COLO829 (cell line): Measurements from ENCODE around the gene CDK14.

ENCODE experiments used
- DNase-seq: peaks from one replicate; pipeline ENCODE4 v3.0.0; 2012; ENCODE audit warnings: low spot score

The CDK14 gene

DNA sequence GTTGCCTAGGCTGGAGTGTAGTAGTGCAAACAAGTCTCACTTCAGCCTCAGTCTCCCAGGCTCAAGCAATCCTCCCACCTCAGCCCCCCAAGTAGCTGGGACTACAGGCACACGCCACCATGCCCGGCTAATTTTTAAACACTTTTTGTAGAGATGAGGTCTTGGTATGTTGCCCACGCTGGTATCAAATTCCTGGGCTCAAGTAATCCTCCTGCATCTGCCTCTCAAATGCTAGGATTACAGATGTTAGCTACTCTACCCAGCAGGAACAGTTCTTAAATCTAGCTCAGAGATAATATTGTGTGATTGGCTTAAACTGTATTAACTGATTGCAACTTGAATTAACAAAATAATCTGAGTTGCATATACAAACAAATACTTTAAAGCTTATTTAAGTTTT, 82.9 kb downstream of the CDK14 start:
- no peak for DNase-seq

DNA sequence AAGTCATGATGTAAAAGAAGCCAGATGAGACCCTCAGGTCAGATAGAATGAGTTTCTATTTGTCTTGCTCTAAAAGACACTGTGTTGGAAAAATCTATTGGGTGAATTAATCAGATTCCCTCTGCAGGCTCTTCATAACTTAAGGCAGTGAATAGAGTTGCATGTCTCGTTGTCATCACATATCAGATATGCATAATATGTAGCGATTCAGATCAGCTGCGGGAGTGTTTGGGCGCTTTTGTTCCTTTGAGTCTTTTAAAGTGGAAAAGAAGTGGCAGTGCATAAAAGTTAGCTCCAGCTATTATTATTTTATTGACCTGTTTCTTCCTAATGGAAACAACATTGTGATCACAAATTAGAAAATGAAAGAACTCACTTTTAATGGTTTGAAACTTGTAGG, 84.4 kb downstream of the CDK14 start:
- no peak for DNase-seq

DNA sequence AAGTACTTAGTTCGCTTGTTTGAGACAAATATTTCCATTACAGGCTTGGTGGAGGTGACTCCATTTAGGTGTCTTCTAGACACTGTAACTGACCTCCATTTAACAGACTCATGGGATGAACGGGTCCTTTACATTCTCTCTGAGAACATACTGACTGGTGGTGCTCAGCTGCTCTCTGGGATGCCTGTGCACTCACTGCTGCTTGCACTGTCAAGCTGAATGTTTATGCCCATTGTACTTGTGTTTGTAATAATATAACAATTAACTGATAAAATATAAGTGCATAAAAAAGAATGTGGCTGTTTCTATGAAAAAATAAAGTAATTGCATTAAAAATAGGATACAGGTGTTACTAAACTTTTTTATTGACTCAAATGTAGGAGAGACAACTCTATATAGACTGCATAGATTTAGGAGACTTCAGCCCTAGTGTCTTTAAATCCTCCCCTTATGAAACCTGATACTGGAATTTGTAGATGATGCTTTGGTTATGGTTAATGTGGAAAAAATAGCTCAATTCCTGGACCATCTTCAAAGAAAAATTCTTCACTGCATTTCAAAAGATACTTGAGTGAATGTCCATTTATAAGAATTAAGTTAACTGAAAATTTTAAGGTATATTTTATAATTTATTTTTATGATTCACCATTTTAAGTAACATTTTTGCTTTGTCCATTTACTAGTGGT, 85.4 kb downstream of the CDK14 start:
- DNase-seq = peak; percentile 32

DNA sequence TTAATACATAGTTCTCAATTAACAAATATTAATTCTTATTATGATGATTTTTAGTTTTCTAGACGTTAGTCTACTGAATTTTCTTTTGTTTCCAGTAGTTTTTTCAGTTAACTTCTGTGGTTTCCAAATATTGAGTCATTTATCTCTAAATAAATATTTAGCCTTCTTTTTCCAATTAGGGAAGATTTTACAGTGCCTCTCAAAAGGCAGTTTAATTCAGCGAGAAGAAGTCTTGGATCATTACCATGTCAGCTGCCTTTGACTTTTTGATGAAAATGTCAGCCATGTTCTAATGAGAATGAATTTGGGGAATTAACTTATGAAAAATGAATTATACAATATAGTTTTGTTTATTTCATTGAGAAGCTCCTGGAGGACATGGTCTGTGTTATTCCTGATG, 90.0 kb downstream of the CDK14 start:
- DNase-seq = no peak

DNA sequence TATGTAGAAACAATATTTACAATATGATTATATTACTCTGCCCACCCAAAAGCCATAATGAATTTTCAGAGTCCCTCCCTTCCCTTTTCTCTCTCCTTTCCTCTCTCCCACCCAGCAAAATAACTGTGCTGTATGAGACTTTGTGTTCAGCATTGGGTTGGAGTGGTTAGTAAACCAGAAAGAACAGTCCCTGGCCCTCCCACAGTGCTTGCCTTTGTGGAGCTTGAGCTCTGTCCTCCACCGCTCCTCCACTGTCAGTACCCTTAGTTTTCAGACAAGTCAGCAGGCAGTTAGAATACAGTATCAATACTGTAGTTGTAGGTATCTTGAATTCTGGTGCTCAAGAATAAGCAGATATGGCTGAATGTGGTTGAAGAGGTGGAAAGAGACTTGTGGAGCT, 92.7 kb downstream of the CDK14 start:
- no peak for DNase-seq

DNA sequence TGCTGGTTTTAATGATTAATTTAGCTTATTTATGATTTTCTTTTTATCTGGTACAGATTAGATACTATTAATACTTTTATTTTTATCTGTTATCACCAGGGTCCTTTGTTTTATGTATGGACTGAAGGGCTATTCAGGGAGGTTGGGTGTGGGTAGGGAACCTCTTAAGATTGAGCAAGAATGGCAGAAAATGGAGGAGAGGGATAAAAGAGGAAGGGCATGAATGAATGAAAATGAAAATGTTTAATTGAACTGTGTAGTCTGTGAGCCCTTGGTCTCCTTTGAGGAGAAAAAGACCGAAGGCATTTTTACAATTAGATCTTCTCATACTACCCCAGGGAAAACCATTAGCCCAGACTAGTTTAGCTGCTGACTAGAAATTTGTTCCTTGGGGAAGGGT, 93.1 kb downstream of the CDK14 start:
- no peak for DNase-seq

DNA sequence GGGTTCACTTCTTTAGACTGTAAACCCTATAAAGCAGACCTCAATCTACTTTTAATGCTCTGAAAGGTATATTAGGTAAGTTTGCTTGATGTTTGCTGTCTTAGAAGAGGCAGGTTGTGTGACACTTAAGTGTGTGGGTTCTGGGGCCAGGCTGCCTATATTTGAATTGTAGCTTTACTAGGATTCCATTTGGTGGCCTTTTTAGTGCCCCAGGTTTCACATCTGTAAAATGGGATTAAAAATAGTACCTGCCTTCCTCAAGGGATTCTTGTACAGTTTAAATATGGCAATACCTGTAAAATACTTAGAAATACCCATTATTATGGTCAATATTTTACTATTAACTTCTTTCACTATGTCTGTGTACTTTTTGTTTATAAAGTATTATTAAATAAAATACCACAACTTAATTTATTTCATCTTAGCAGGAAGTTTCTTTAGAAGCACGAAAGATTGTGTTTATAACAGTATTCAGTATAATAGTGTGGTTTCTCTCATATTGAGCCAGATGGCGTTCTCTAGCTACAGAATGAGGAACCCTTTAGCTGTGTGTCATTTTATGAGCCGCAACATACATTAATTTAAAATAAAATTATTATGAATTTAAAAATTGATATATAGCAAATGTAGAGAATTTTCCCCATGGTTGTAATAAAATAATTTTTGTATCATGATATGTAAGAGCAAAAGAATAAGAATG, 94.2 kb downstream of the CDK14 start:
- DNase-seq = no peak

DNA sequence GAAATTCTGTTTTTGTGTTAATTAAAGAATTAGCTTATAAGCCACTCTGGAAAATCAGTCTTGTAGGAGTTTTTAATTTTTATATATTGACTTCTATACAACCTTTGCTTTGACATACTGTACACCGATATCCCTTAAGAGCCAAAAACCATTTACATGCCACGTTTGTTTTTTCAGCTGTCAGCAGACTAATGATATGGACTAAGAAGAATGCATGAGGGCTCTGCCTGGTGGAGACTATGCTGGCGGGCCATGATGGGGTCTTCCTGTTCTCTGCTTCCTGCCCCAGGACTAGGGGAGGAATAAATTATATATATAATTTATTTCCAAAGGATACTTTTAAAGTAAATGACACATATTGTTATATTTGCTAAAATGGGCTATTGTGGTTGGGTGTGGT, 96.3 kb downstream of the CDK14 start:
- no peak for DNase-seq

DNA sequence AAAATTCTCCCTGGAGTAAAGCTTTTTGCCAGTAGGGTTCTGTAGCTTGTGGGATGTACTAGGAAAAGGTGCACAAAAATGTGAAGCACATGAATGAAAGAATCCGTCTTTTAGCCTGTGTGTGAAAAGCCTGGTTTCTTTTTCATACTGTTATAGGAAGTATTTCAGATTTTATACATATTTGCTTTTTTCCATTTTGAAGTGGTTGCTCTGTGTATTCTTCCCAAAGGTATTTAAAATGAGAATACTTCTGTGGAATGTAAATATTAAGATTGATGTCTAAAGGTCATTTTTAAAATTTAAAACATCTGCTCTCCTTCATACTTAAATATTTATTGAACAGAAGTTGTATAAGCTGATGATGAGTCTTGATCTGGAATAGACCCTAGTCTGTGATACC, 96.8 kb downstream of the CDK14 start:
- DNase-seq = no peak

DNA sequence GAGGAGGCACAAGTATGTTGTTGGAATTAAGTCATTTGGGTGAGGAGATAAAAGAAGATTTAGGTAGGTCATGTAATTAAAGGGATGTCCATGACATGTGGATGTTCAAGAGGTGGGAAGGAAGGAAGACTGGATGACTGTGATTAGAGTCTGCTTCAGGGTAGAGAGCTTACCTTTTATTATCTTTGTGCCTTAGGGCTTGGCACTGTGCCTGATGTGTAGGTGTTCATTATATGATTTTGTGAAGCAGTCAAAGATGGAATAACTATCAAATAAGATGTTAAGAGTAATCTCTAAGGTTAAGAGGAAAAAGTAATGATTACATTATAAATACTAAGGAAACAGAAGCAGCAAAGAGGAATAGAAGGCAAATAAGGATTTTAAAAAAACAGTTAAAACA, 97.8 kb downstream of the CDK14 start:
- DNase-seq = no peak

DNA sequence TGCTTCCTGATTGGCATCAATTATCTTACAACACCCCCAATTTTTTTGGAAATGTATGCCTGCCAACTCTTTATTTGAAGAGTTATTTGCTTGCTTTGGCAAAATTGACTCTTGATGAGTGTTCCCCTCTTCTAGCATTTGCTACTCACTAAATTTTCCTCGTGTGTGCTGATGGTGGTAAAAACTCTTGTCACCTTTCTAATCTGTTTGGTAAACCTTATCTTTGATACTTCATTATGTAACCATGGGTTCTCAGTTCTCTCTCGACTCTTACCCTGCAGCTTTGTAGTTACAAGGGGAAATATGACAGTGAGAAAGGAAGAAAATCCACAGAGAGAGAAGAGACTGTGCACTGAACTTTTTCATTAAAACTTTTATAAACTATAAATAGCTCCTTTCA, 102.5 kb downstream of the CDK14 start:
- no peak for DNase-seq

DNA sequence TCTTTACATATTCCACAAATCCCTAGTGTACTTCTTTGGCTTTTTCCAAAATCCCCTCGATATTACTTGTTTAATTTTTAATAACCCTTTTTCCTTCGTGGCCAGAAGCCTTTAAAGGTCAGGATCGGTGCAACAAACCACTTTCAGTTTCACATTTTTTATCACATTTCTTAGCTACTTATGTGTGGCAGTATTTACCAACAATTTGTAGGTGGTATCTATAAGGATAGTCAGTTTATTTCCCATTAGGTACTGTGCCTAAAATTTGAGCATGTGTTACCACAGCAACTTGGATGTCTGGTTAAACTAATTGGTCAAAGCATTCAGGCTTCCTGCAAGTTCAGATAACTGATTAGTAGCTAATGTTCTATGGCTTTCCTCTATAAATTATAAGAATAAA, 104.9 kb downstream of the CDK14 start:
- DNase-seq = no peak

DNA sequence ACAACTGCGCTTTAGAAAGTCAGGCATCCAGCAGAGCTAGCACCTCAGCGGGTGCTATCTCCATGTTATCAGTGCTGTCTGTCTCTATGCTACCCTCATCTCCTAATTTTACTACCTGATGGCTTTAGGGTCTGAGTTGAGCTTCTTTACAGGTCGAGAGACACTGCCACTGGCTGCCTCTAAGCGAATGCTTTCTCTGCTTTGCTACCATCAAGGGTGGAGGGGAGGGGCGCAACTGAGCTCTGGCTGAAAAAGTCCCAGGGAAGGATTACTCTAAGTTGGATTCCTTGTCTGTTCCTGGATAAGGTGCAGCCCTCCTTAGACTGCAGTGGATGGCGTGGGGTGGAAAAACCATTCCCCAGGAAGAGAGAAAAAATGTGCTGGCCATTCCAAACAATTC, 105.7 kb downstream of the CDK14 start:
- DNase-seq = no peak

DNA sequence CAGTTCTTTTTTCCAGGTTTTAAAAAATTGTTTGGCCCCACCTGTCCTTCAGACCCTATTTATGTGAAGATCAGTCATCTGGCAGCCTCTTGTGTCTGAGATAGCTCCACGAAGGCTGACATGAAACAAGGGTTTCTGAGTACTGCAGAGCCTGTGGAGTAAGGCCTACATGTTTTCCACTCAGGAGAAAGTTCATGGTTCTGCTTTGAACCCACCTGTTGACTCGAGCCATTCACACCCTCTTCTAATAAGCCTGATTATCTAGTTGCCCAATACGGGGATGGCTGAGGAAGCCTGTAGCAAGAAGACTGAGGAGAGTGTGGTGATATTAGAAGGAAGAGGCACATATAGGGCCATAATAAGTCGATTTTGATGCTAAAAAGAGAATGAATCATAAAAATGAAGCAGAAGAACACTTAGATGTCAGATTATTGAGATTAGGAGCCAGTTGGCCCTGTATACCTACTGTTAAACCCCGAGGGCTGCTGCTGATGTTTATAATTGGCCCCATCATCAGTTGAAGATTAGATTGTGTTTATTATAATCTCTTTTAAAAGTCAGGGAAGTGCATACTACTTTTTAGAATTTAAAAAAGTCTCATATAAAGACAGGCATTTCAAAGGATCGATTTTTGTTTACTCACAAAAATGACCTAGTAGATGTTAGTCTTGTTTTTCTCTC, 109.4 kb downstream of the CDK14 start:
- no peak for DNase-seq

DNA sequence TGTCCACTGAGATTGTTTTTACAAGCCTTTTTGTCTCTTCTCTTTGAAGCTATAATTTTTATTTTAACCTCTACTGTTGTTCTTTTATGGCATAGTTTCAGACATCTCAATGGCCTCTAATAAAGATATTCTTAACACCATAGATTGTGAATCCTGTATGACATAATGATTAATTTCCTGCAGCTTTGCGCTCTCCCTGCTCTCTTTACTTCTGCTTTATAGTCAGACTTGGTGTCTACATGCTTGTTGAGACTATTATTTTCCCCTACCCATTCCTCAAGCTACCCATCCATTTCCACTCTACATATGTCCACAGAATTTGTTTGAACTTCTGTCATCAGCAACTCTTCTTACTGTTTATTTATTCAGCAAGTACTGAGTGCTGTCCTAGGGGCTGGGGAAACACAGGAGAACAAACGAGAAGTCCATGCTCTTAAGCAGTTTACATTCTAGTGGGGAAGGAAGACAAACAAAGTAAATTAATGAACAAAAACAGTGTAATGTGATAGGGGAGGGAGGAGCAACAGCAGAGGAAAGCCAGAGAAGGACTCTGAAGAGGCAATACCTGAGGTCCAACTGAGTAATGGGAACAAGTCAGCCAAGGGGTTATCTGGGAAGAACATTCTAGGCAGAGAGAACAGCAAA, 110.1 kb downstream of the CDK14 start:
- no peak for DNase-seq

DNA sequence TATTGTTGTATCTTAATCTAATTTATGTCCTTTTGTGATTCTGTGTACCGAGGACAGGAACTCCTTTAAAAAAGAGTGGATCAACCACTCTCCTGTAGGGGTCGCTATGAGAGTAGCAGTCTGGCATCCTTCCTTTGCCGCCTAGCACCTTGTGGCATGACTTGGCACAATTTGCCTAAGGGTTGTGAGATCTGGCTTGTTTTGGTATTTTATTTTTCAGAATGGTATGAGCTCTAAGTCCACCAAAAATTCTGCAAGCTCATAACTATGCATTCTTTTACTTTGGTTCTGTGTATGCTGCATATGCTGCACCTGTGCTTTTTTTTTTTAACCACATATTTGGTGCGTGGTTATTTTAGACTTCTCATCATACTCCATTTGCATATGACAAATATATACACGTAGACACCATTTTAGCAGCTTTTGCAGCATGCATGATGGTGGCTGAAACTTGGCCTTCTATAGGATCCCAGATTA, 112.8 kb downstream of the CDK14 start:
- peak; percentile 62 for DNase-seq

DNA sequence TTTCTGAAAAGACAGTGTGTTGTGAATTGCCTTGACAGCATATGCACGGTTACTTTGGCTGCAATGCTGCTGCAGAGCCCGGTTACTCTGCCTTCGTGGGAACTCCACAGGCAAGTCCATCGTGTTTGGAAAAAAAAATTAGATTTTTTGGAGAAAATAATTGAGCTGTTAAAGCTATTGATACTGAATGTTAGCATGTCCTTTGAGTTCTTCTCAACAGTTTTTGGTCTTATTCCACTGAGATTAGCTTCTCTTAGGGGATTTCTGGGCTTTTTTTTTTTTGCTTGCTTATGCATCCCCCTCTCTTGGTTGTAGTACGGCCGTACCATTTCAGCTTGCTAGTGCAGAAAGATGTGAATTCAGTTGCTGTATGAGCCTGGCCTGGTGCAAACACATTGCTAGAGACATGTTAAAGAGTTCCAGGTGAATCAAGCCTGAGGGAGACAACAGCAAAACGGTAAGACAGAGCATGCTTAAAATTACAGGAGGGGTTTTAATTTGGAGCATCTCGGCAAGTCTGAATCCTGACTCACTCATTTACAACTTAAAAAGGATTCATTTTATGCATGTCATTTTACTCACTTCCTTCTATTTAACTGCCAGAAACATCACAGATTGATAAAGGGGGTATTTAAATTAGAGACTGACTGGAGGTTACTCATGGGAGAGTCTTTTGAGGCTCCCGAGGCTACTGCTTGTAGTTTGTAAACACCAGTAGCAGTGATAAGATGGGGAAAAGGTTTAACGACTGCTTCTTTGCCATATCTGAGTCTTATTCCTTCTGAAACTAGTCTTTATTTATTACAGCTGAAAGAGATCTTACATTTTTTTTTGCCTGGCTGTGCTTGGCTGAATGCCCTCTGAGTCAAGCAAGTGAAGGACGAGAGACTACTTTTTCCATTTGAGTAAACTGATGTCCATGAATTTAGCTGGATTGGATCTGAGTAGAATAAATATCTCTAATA, 113.7 kb downstream of the CDK14 start:
- no peak for DNase-seq

DNA sequence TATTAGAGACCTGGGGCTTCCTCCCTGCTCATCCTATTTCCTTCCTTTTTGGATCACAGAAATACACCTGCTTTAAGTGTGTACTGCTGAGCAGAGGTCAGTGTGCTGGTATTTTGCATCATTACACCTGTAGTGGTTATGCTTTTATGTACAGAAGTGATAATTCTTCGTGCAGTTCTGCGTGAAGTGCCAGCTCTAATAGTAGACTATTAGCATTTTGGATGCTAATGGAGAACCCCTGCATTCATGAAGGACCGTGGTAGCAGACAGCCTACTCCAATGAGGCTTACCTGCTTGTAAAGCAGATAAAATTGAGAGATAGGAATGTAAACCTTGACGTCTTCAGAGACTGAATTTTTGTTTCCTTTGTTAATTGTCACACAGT, 114.3 kb downstream of the CDK14 start:
- DNase-seq = no peak

DNA sequence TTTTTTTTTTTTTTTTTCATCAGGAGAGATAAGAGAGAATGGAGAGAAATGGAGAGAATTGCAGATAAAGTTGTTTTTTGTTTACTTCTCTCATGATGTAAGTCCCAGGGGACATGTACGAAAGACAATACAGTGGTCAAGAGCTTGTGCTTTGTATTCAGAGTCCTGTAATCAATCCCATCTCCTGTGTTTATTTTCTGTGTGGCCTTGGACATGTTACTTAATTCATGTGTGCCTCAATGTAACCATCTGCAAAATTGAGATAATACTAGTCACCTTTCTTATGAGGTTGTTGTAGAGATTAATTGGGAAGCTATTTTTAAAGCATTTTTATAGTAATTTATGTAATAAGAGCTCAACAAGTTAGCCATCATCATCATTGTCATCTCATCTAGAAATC, 117.5 kb downstream of the CDK14 start:
- DNase-seq = no peak

DNA sequence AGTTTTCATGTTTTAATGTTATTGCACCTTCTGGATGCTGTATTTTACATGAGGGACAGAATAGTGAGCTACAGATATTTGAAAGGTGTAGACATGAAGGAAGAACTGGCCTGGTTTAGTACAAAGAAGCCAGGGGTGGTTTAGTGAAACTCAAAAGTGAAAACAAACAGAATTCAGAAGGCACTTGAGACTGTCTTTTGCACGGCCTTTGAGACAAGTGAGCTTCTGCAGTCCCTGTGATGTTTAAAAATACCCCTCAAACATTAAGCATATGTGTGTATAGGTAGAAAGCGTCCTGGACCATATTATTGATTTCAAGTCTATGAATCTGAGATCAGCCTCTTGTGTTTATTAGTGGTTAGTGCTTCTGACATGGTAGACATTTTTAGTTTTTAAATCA, 118.9 kb downstream of the CDK14 start:
- DNase-seq = no peak

DNA sequence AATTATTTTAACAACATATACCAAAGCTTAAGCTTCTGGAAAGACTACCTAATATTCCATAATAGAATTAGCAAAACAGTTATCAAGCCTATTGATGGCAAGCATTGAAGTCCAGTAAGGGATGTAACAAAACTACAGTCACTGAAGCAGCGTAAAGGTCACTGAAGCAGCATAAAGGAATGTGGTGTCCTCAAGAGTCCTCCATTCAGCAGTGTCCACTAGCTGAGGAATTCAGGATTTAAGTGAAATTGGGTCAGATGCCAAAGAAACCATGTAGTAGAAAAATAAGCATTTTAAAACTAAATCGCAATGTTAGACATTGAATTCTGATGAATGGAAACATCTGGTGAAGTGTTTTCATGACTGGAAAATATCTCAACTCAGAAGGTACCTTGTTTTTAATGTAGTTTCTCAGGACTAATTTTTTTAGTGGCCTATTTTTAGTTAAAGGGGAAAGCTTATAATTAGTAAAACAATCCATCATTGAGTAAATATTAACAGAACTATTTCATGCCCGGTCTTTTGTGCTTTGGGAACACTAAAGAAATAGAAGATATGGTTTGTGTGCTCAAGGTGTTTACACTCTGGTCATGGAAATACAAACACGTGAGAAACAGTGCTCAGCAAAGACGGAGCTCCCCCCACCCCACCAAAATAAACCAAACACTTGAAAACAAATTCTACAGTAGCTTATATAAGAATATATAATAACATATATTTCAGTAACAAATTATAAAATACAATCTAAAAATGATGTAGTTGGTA, 121.4 kb downstream of the CDK14 start:
- DNase-seq = no peak
